NCI-H1417 treated with DMSO at 0.1 percent for 48 hours (cell line): Measurements from ENCODE around the gene MILR1.

Experiments
- DNase-seq: peaks from one replicate; lab custom pipeline; 2025; lab: John Stamatoyannopoulos, UW

The MILR1 gene

GRCh38 chr17:64503341-64503740 lies 54.4 kb downstream of the MILR1 start:
- no peak for DNase-seq

- no peak for DNase-seq
Observed at GRCh38 chr17:64503821-64504768, 55.2 kb downstream of the MILR1 start.

- DNase-seq, result no peak
Observed at GRCh38 chr17:64504769-64505339, 55.9 kb downstream of the MILR1 start.

GRCh38 chr17:64505340-64506200 lies 56.7 kb downstream of the MILR1 start:
- DNase-seq, result peak; percentile 39

- DNase-seq, result peak; percentile 80
Observed at GRCh38 chr17:64506201-64506575, 57.3 kb downstream of the MILR1 start, which contains the start of gene DDX5. DDX5 (minus strand) TSS chr17:64506289; CDS start chr17:64506119, 170 bp downstream.

GRCh38 chr17:64506576-64507412 lies 57.9 kb downstream of the MILR1 start, which contains the start of gene CEP95:
CEP95 (plus strand) TSS chr17:64506977; CDS start chr17:64507098, 121 bp downstream.
- peak; percentile 80 for DNase-seq

GRCh38 chr17:64507413-64507782 lies 58.5 kb downstream of the MILR1 start:
- DNase-seq, result peak; percentile 35

GRCh38 chr17:64508683-64509082 lies 59.8 kb downstream of the MILR1 start:
- DNase-seq, result no peak

- DNase-seq, result no peak
Observed at GRCh38 chr17:64509179-64509578, 60.3 kb downstream of the MILR1 start.

GRCh38 chr17:64515419-64515818 lies 66.5 kb downstream of the MILR1 start:
- no peak for DNase-seq

GRCh38 chr17:64515829-64516228 lies 66.9 kb downstream of the MILR1 start:
- DNase-seq, result no peak
